A549 (cell line): ENCODE measurements around the gene DMPK. TPM values are rescaled to one million over a fixed set of nuclear protein-coding genes. Genes with fewer than 3 reads are reported as not detected.

Experiments
- ATAC-seq, 2 experiments: fragments of 200-7000 bp in 1 of 2; fragments of >200 bp in 1 of 2; cut with Nextera tagmentation in 1 of 2; cut with Tn5 transposase in 1 of 2; 3 replicates each; pipeline versions ENCODE4 v1.8.0 to v1.9.1; 2018 to 2020; ENCODE audit warnings: mild to moderate bottlenecking in 1 of 2, moderate library complexity in 1 of 2
- CTCF ChIA-PET: fragments of 300-600 bp; sonication (Branson Sonifier 250); formaldehyde crosslinking; extraction: SDS; loops from one replicate; lab custom pipeline; 2021; ENCODE audit warnings: antibody characterized with exemption, inconsistent platforms; lab: Yijun Ruan, JAX
- POLR2A ChIA-PET: fragments of 350-600 bp; formaldehyde crosslinking; extraction: SDS; loops from one replicate; lab custom pipeline; 2021; ENCODE audit warnings: antibody characterized with exemption, inconsistent platforms; lab: Yijun Ruan, JAX
- DNase-seq, 2 experiments: peaks; one replicate each; pipeline versions ENCODE4 v3.0.0 to v3.0.0-alpha.2; 2011 to 2016; ENCODE audit warnings: low read depth in 1 of 2, low spot score in 1 of 2
- FAIRE-seq: peaks from 2 replicates; lab custom pipeline; 2011; peaks lifted over from hg19 to GRCh38; lab: Jason Lieb, UNC
- H3K27ac ChIP-seq, 2 experiments: fragments of >200 bp; sonication (Bioruptor Twin); formaldehyde crosslinking; 3 replicates each; pipeline ENCODE4 v1.5.1; 2016 to 2017
- H3K4me1 ChIP-seq: fragments of >200 bp; sonication (Bioruptor Twin); formaldehyde crosslinking; 3 replicates; pipeline ENCODE4 v1.6.1; 2016
- H3K4me2 ChIP-seq: fragments of >200 bp; sonication (Bioruptor Twin); formaldehyde crosslinking; 3 replicates; pipeline ENCODE4 v1.6.1; 2016
- H3K4me3 ChIP-seq: fragments of >200 bp; sonication (Bioruptor Twin); formaldehyde crosslinking; 3 replicates; pipeline ENCODE4 v1.5.1; 2016
- H3K9me3 ChIP-seq: fragments of >200 bp; sonication (Bioruptor Twin); formaldehyde crosslinking; 3 replicates; pipeline ENCODE4 v1.6.1; 2016
- BCL3 ChIP-seq: fragments of >200 bp; sonication (Bioruptor Twin); formaldehyde crosslinking; IDR thresholded peaks from 3 replicates; pipeline ENCODE4 v1.6.1; 2016
- BHLHE40 ChIP-seq: IDR thresholded peaks from 2 replicates; pipeline ENCODE4 v1.6.1; 2012; ENCODE audit warnings: low read depth, low read length, inconsistent platforms
- CBX2 ChIP-seq: fragments of 200-600 bp; sonication (generic); IDR thresholded peaks from 2 replicates; pipeline ENCODE4 v1.6.1; 2016; ENCODE audit warnings: low read depth, mild to moderate bottlenecking, borderline replicate concordance
- CBX8 ChIP-seq: fragments of 200-600 bp; sonication (generic); IDR thresholded peaks from 2 replicates; pipeline ENCODE4 v1.6.1; 2016
- CHD4 ChIP-seq: fragments of 200-600 bp; sonication (generic); IDR thresholded peaks from 2 replicates; pipeline ENCODE4 v1.6.1; 2016; ENCODE audit warnings: antibody characterized with exemption, mild to moderate bottlenecking, borderline replicate concordance
- EP300 ChIP-seq, 2 experiments: fragments of >200 bp; sonication (Bioruptor Twin); formaldehyde crosslinking; IDR thresholded peaks; 2 replicates in 1 of 2; 3 replicates in 1 of 2; pipeline ENCODE4 v1.6.1; 2016 to 2017
- ESRRA ChIP-seq: fragments of 150-350 bp; IDR thresholded peaks from 2 replicates; pipeline ENCODE4 v1.6.1; 2014; ENCODE audit warnings: mild to moderate bottlenecking, low read length, borderline replicate concordance
- FOSB ChIP-seq: fragments of 250-450 bp; sonication (Bioruptor Pico); IDR thresholded peaks from 2 replicates; pipeline ENCODE4 v1.5.0; 2020; ENCODE audit warnings: mild to moderate bottlenecking, moderate library complexity
- GATA3 ChIP-seq: IDR thresholded peaks from 2 replicates; pipeline ENCODE4 v1.6.1; 2012; ENCODE audit warnings: borderline replicate concordance
- JUN ChIP-seq, 2 experiments: fragments of >200 bp; sonication (Bioruptor Twin); formaldehyde crosslinking; IDR thresholded peaks; 2 replicates in 1 of 2; 3 replicates in 1 of 2; pipeline ENCODE4 v1.6.1; 2016 to 2017
- KDM5A ChIP-seq: fragments of 200-600 bp; sonication (generic); IDR thresholded peaks from 2 replicates; pipeline ENCODE4 v1.6.1; 2016; ENCODE audit warnings: antibody characterized with exemption, mild to moderate bottlenecking
- MAX ChIP-seq: IDR thresholded peaks from 2 replicates; pipeline ENCODE4 v1.6.1; 2012
- MYC ChIP-seq: IDR thresholded peaks from 2 replicates; pipeline ENCODE4 v1.6.1; 2012; ENCODE audit warnings: mild to moderate bottlenecking, inconsistent platforms, low read length, improper control_type of control experiment, borderline replicate concordance
- NPAS2 ChIP-seq: fragments of 250-450 bp; sonication (Bioruptor Pico); IDR thresholded peaks from 2 replicates; pipeline ENCODE4 v1.8.0; 2022; ENCODE audit warnings: mild to moderate bottlenecking, moderate library complexity, borderline replicate concordance
- PHF8 ChIP-seq: fragments of 200-600 bp; sonication (generic); IDR thresholded peaks from 2 replicates; pipeline ENCODE4 v1.6.1; 2016; ENCODE audit warnings: low read depth, mild to moderate bottlenecking, antibody characterized with exemption, moderate library complexity, borderline replicate concordance
- POLR2A ChIP-seq: IDR thresholded peaks from 2 replicates; pipeline ENCODE4 v1.6.1; 2012; ENCODE audit warnings: mild to moderate bottlenecking, low read length
- RAD21 ChIP-seq, 2 experiments: fragments of >200 bp in 1 of 2; sonication (Bioruptor Twin) in 1 of 2; formaldehyde crosslinking in 1 of 2; IDR thresholded peaks in 1 of 2; conservative IDR thresholded peaks in 1 of 2; 2 replicates in 1 of 2; 3 replicates in 1 of 2; pipeline ENCODE4 v1.6.1; 2012 to 2018; ENCODE audit warnings: inconsistent platforms in 1 of 2
- RARB ChIP-seq: fragments of 250-450 bp; sonication (Bioruptor Pico); IDR thresholded peaks from 2 replicates; pipeline ENCODE4 v1.8.0; 2021; ENCODE audit warnings: mild to moderate bottlenecking, moderate library complexity
- RFX5 ChIP-seq: fragments of 450-650 bp; IDR thresholded peaks from 2 replicates; pipeline ENCODE4 v1.7.1; 2014; ENCODE audit warnings: antibody characterized with exemption, mild to moderate bottlenecking, moderate library complexity
- TP53 ChIP-seq: fragments of 250-450 bp; sonication (Bioruptor Pico); IDR thresholded peaks from 2 replicates; pipeline ENCODE4 v1.5.0; 2021; ENCODE audit warnings: mild to moderate bottlenecking, moderate library complexity
- ZC3H11A ChIP-seq: fragments of 450-650 bp; IDR thresholded peaks from 2 replicates; pipeline ENCODE4 v1.6.1; 2014; ENCODE audit warnings: antibody characterized with exemption, mild to moderate bottlenecking
- WGBS: methylation state at CpG from one replicate; pipeline ENCODE4 v1.1.6; 2017; ENCODE audit errors: missing lambda C conversion rate; 5-methylcytosine and 5-hydroxymethylcytosine counted together
- polyA plus RNA-seq, 4 experiments: library from polyadenylated mRNA; depleted of rRNA in 3 of 4; stranded (reverse); fragments of >200 nt; fragmentation: RNase III in 1 of 4; extraction: RNeasy Plus Mini Kit Qiagen cat#74134 plus additional on column Dnase treatment in 1 of 4; gene quantifications; 2 replicates in 3 of 4; 3 replicates in 1 of 4; pipeline ENCODE4 v1.2.3, GENCODE V29; 2011 to 2017
- TF ChIP-seq, protein P1 (sequence below): fragments of 450-650 bp; IDR thresholded peaks from 2 replicates; pipeline ENCODE4 v1.6.1; 2014; ENCODE audit warnings: antibody characterized with exemption
- TF ChIP-seq, protein P2 (sequence below): fragments of 250-450 bp; sonication (Bioruptor Pico); IDR thresholded peaks from 2 replicates; pipeline ENCODE4 v1.5.0; 2021; ENCODE audit warnings: mild to moderate bottlenecking, moderate library complexity, borderline replicate concordance
- TF ChIP-seq, protein P3 (sequence below): fragments of >200 bp; sonication (Bioruptor Twin); formaldehyde crosslinking; IDR thresholded peaks from 2 replicates; pipeline ENCODE4 v1.6.1; 2016

Gene DMPK
- polyA plus RNA-seq, 2 of the 4 experiments (the other 2 are of a cell fraction) = 21.6 to 56.6 TPM

GRCh38 chr19:45733160-45733810 lies 49.0 kb downstream of the DMPK start, which contains the start of gene MEIOSIN:
TSS of gene MEIOSIN (plus strand) at chr19:45733439. CDS start at chr19:45735377, 1,938 bp downstream.
- Histone ChIP-seq H3K9me3 (no peaks in the 10 kb centered on the region), H3K27ac (no peak within 1 kb of the TSS), H3K4me2 (no peak within 1 kb of the TSS), H3K4me3 (no peak within 1 kb of the TSS), H3K4me1 (peaks cover 27% of the 10 kb centered on the region)
- DNase-seq (no peak), ATAC-seq (no peak), FAIRE-seq (no peak)
- POLR2A ChIA-PET = no interaction called here
- 94% methylated on average over 59 of the region's 59 CpGs for WGBS
- CTCF ChIA-PET = interaction anchor here (0.8 to 3.9 kb wide), 9 partner anchors 10 to 142 kb away, joined by 3 to 25 read pairs (median 3); partner anchors contain the start of gene SIX5
- no peak for TF ChIP-seq BHLHE40
- no peak for TF ChIP-seq POLR2A
- TF ChIP-seq NPAS2 (CRISPR knock-in tag) = no peak
- TF ChIP-seq KDM5A = no peak

GRCh38 chr19:45730368-45731288 lies 51.7 kb downstream of the DMPK start, which contains the start of gene FBXO46:
TSS of gene FBXO46 (minus strand) at chr19:45730896. CDS start at chr19:45713495, 17,401 bp downstream.
- Histone ChIP-seq H3K9me3 (no peaks in the 10 kb centered on the region), H3K27ac (peak within 1 kb of the TSS; percentile 92 to 95), H3K4me1 (peaks cover 24% of the 10 kb centered on the region)
- CTCF ChIA-PET = interaction anchor here (0.6 to 3.4 kb wide), 17 partner anchors 9 to 291 kb away, joined by 3 to 24 read pairs (median 4); partner anchors contain the start of genes QPCTL and SIX5
- POLR2A ChIA-PET = interaction anchor here (0.5 to 2.5 kb wide), 7 partner anchors 10 to 70 kb away, joined by 3 to 34 read pairs (median 6); partner anchors contain the start of genes DMPK, QPCTL, SIX5 and SNRPD2
- peak; percentile 98 to 99 for ATAC-seq
- TF ChIP-seq PHF8 = peak; percentile 79
- no peak; the same call in 1 of the 2 replicates for TF ChIP-seq MAX
- peak; percentile 42; the same call in 1 of the 2 replicates for TF ChIP-seq MYC
- TF ChIP-seq RAD21 (conservative IDR thresholded peaks at IDR 0.05 in 1 of 2, IDR thresholded peaks at IDR 0.05 in 1 of 2) = peak; percentile 14 to 23; a peak in 2 of 5 replicates
- no peak for TF ChIP-seq FOSB
- no peak for TF ChIP-seq ESRRA
- TF ChIP-seq BCL3 = peak; percentile 79; the same call in 1 of the 3 replicates
- no peak for TF ChIP-seq RARB (CRISPR knock-in tag)
- TF ChIP-seq, protein P1, sequence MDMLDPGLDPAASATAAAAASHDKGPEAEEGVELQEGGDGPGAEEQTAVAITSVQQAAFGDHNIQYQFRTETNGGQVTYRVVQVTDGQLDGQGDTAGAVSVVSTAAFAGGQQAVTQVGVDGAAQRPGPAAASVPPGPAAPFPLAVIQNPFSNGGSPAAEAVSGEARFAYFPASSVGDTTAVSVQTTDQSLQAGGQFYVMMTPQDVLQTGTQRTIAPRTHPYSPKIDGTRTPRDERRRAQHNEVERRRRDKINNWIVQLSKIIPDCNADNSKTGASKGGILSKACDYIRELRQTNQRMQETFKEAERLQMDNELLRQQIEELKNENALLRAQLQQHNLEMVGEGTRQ = no peak
- TF ChIP-seq POLR2A = peak; percentile 75
- TF ChIP-seq CBX8 = no peak
- no peak for TF ChIP-seq GATA3
- TF ChIP-seq RFX5 = no peak
- TF ChIP-seq, protein P2, sequence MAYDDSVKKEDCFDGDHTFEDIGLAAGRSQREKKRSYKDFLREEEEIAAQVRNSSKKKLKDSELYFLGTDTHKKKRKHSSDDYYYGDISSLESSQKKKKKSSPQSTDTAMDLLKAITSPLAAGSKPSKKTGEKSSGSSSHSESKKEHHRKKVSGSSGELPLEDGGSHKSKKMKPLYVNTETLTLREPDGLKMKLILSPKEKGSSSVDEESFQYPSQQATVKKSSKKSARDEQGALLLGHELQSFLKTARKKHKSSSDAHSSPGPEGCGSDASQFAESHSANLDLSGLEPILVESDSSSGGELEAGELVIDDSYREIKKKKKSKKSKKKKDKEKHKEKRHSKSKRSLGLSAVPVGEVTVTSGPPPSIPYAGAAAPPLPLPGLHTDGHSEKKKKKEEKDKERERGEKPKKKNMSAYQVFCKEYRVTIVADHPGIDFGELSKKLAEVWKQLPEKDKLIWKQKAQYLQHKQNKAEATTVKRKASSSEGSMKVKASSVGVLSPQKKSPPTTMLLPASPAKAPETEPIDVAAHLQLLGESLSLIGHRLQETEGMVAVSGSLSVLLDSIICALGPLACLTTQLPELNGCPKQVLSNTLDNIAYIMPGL (CRISPR knock-in tag) = no peak
- no peak for TF ChIP-seq EP300 (IDR thresholded peaks at IDR 0.05)
- no peak for TF ChIP-seq ZC3H11A
- TF ChIP-seq, protein P3, sequence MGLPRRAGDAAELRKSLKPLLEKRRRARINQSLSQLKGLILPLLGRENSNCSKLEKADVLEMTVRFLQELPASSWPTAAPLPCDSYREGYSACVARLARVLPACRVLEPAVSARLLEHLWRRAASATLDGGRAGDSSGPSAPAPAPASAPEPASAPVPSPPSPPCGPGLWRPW = no peak
- TF ChIP-seq TP53 (CRISPR knock-in tag) = no peak
- no peak for TF ChIP-seq BHLHE40
- TF ChIP-seq CHD4 = no peak
- peak in 1 of 2 experiments; percentile 78; a peak in 2 of 5 replicates for TF ChIP-seq JUN (IDR thresholded peaks at IDR 0.05)
- TF ChIP-seq CBX2 = no peak
- TF ChIP-seq, all 56 proteins: peak for 6
- FAIRE-seq (peak; percentile 96), DNase-seq (peak; percentile 98 to 99)
- H3K4me3 ChIP-seq = peak within 1 kb of the TSS; percentile 89
- H3K4me2 ChIP-seq = peak within 1 kb of the TSS; percentile 87
- 2% methylated on average over 29 of the region's 48 CpGs for WGBS
